ENCODE results near the gene H3-3A.

DNA sequence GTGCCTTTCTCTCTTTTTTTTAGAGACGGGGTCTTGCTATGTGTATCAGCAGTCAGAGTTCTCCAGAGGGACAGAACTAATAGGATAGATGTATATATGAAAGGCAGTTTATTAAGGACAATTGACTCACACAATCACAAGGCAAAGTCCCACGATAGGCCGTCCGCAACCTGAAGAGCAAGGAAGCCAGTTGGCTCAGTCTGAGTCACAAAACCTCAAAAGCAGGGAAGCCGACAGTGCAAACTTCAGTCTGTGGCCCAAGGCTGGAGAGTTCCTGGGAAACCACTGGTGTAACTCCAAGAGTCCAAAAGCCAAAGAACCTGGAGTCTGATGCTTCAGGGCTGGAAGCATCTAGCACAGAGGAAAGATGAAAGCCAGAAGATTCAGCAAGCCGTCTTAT, 16.3 kb upstream of the H3-3A start:
- no peak for TF ChIP-seq POLR2AphosphoS5 (IDR thresholded peaks at IDR 0.05)
- TF ChIP-seq, protein P1, sequence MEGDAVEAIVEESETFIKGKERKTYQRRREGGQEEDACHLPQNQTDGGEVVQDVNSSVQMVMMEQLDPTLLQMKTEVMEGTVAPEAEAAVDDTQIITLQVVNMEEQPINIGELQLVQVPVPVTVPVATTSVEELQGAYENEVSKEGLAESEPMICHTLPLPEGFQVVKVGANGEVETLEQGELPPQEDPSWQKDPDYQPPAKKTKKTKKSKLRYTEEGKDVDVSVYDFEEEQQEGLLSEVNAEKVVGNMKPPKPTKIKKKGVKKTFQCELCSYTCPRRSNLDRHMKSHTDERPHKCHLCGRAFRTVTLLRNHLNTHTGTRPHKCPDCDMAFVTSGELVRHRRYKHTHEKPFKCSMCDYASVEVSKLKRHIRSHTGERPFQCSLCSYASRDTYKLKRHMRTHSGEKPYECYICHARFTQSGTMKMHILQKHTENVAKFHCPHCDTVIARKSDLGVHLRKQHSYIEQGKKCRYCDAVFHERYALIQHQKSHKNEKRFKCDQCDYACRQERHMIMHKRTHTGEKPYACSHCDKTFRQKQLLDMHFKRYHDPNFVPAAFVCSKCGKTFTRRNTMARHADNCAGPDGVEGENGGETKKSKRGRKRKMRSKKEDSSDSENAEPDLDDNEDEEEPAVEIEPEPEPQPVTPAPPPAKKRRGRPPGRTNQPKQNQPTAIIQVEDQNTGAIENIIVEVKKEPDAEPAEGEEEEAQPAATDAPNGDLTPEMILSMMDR (IDR thresholded peaks at IDR 0.05): no peak
- TF ChIP-seq POLR2A (IDR thresholded peaks at IDR 0.05): no peak
- TF ChIP-seq EP300 (IDR thresholded peaks at IDR 0.05): no peak
